Hepatocyte (in vitro differentiated cells): ENCODE measurements around the gene SPDYE16. TPM values are rescaled to one million over a fixed set of nuclear protein-coding genes. Genes with fewer than 3 reads are reported as not detected.
"Not testable (repeated sequence)": the region's sequence is repeated elsewhere in the genome, so short reads cannot be mapped to it uniquely, and the experiment has no call there.

Experiments used
- DNase-seq: peaks from one replicate; pipeline ENCODE4 v3.0.0-alpha.2; 2016; ENCODE audit warnings: low spot score
- H2AFZ ChIP-seq: fragments of 200-600 bp; sonication (generic); 2 replicates; pipeline ENCODE4 v1.6.0; 2016; ENCODE audit warnings: antibody characterized with exemption, mild to moderate bottlenecking
- H3K27ac ChIP-seq: fragments of 200-600 bp; sonication (generic); 2 replicates; pipeline ENCODE4 v1.5.1; 2016; ENCODE audit warnings: mild to moderate bottlenecking
- H3K27me3 ChIP-seq: fragments of 200-600 bp; sonication (generic); 2 replicates; pipeline ENCODE4 v1.6.1; 2016
- H3K36me3 ChIP-seq: fragments of 200-600 bp; sonication (generic); replicated peaks from 2 replicates; pipeline ENCODE4 v1.5.1; 2016; ENCODE audit warnings: low read depth; ENCODE audit not compliant: insufficient read depth
- H3K4me1 ChIP-seq: fragments of 200-600 bp; sonication (generic); 2 replicates; pipeline ENCODE4 v1.5.1; 2016; ENCODE audit warnings: mild to moderate bottlenecking, moderate library complexity; ENCODE audit not compliant: insufficient read depth
- H3K4me2 ChIP-seq: fragments of 200-600 bp; sonication (generic); 2 replicates; pipeline ENCODE4 v1.6.0; 2016
- H3K4me3 ChIP-seq: fragments of 200-600 bp; sonication (generic); 2 replicates; pipeline ENCODE4 v1.5.1; 2016; ENCODE audit warnings: mild to moderate bottlenecking
- H3K79me2 ChIP-seq: fragments of 200-600 bp; sonication (generic); 2 replicates; pipeline ENCODE4 v1.6.0; 2017; ENCODE audit warnings: mild to moderate bottlenecking
- H3K9me2 ChIP-seq: fragments of 200-600 bp; sonication (generic); replicated peaks from 2 replicates; pipeline ENCODE4 v1.6.0; 2017; ENCODE audit warnings: mild to moderate bottlenecking; ENCODE audit not compliant: insufficient read depth
- H3K9me3 ChIP-seq: fragments of 200-600 bp; sonication (generic); 2 replicates; pipeline ENCODE4 v1.5.1; 2016; ENCODE audit warnings: low read depth, mild to moderate bottlenecking
- H4K20me1 ChIP-seq: fragments of 200-600 bp; sonication (generic); 2 replicates; pipeline ENCODE4 v1.6.0; 2016; ENCODE audit warnings: mild to moderate bottlenecking; ENCODE audit not compliant: insufficient read depth, poor library complexity, severe bottlenecking
- EZH2 ChIP-seq: fragments of 200-600 bp; sonication (generic); IDR thresholded peaks from 2 replicates; pipeline ENCODE4 v1.6.1; 2016; ENCODE audit warnings: antibody characterized with exemption, mild to moderate bottlenecking, borderline replicate concordance
- EZH2phosphoT487 ChIP-seq: fragments of 200-600 bp; sonication (generic); IDR thresholded peaks from one replicate; pipeline ENCODE4 v1.6.1; 2018; ENCODE audit warnings: antibody characterized with exemption, mild to moderate bottlenecking, low read depth, moderate library complexity; ENCODE audit not compliant: unreplicated experiment, severe bottlenecking
- WGBS: methylation state at CpG from one replicate; pipeline ENCODE4 v1.1.6; 2016; ENCODE audit warnings: low lambda C conversion rate; ENCODE audit errors: missing lambda C conversion rate; 5-methylcytosine and 5-hydroxymethylcytosine counted together
- polyA plus RNA-seq: library from polyadenylated mRNA; unstranded; fragments of >200 nt; fragmentation: Nextera tagmentation; extraction: Ambion mirVana; gene quantifications from 2 replicates; pipeline ENCODE4 v1.2.1, GENCODE V29; 2016
- total RNA-seq: library from RNA; depleted of rRNA; stranded (reverse); fragments of >200 nt; gene quantifications from 2 replicates; pipeline ENCODE4 v1.2.3, GENCODE V29; 2014
- TF ChIP-seq, protein P1 (sequence below): fragments of 200-600 bp; sonication (generic); IDR thresholded peaks from 2 replicates; pipeline ENCODE4 v1.5.1; 2016; ENCODE audit warnings: antibody characterized with exemption, mild to moderate bottlenecking; ENCODE audit not compliant: poor library complexity

SPDYE16 gene
- total and polyA plus RNA-seq, 2 experiments from 2014 or later = 0.03 to 1.1 TPM

DNA sequence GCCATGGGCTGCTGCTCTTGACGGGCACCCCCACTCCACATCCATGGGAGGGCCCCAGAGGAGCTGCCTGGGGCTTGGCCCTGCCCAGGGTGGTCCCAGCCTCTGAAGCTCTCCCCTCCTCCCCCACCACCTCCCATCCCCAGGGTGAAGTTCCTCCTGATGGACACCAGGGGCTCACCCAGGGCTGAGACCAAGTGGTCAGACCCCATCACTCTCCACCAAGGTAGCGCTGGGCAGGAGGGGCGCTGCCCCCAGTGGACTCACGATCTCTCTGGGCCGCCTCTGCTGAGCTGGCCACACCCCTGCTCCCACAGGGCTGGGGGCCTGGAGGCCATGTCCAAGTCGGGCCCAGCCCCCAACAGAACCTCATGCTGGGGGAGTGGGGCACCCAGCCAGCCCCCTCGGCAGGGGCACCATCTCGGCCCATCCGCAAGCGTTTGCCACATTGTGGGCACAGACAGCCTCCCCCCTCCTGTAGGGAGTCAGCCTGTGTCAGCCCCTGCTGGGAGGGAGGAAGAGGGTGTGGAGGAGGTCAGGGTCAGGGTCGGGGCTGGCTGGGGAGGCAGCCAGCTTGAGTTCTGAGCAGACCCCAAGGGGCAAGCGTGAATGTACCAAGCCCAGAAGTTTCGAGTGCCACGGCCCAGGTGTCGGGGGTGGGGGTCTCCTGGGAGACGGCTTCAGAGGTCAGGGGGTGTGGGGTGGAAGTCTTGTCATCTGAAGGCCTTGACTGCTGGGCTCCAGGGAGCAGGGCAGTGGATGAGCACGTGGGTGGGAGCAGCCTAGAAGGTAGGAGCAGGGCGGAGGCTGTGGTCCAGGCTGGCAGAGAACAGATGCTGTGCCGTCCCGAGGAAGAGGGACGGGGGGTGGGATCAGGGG is 29.9 kb downstream of the SPDYE16 start:
- H3K4me3 ChIP-seq = no peak overlapping the region
- WGBS = 77% methylated on average over 17 of the region's 21 CpGs
- TF ChIP-seq EZH2 (no peak), EZH2phosphoT487 (no peak)
- TF ChIP-seq, protein P1, sequence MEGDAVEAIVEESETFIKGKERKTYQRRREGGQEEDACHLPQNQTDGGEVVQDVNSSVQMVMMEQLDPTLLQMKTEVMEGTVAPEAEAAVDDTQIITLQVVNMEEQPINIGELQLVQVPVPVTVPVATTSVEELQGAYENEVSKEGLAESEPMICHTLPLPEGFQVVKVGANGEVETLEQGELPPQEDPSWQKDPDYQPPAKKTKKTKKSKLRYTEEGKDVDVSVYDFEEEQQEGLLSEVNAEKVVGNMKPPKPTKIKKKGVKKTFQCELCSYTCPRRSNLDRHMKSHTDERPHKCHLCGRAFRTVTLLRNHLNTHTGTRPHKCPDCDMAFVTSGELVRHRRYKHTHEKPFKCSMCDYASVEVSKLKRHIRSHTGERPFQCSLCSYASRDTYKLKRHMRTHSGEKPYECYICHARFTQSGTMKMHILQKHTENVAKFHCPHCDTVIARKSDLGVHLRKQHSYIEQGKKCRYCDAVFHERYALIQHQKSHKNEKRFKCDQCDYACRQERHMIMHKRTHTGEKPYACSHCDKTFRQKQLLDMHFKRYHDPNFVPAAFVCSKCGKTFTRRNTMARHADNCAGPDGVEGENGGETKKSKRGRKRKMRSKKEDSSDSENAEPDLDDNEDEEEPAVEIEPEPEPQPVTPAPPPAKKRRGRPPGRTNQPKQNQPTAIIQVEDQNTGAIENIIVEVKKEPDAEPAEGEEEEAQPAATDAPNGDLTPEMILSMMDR = peak; percentile 4
- peaks cover 7% of the 10 kb centered on the region for H3K4me1 ChIP-seq
- H3K36me3 ChIP-seq = no peaks in the 10 kb centered on the region
- DNase-seq = peak; percentile 13
- H3K4me2 ChIP-seq = no peak overlapping the region
- no peaks in the 10 kb centered on the region for H3K9me3 ChIP-seq
- H3K27ac ChIP-seq = no peak overlapping the region
- no peak overlapping the region for H2AFZ ChIP-seq
- no peaks in the 10 kb centered on the region for H4K20me1 ChIP-seq
- H3K27me3 ChIP-seq = no peaks in the 10 kb centered on the region
- H3K9me2 ChIP-seq = no peaks in the 10 kb centered on the region
- no peaks in the 10 kb centered on the region for H3K79me2 ChIP-seq

DNA sequence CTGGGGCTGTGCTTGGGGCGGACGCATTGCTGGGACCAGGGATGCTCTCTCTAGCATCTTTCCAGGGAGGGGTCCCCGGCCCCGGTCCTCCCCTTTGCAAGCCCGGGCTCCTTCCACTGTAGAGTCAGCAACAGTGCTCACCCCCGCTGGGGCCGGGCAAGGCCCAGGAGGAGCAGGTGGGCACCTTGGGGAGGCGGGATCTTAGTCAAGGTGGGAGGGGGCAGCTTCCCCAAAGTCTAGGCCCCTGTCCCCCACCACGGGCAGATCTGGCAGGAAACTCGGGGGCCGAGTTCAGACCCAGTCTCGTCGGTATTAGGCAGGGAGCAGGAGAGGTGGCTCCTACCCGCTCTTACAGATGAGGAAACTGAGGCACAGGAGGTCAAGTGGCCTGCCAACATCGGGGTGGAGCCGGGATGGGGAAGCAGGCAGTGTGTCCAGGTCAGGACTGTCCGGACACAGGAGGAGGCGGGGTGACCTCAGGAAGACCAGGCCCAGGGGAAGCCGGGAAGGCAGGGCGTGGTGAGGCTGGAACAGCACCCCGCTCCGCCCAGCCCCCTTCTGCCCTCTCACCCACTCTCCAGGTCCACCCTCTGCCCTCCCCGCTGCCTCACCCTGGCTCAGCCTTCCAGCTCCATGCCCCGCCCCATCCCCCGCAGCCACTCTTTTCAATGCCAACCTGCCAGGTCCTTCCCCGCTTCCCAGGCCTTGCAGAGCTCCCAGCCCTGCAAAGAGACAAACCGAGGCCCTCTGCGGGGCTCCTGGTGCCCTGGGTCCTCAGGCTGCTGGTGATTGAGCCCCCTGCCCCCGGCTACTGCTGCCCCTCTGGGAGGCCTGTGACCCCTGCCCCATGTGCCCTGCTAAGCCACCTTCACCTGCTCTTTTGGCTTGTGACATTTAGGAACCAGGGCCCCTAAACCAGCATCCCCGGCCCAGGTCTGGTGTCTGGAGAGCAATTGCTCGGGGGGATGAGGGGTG is 30.9 kb downstream of the SPDYE16 start:
- H2AFZ ChIP-seq, H3K27ac ChIP-seq, H3K4me1 ChIP-seq, H3K9me2 ChIP-seq, H3K79me2 ChIP-seq, H3K9me3 ChIP-seq, H3K4me3 ChIP-seq, H3K36me3 ChIP-seq, H3K27me3 ChIP-seq, H4K20me1 ChIP-seq, H3K4me2 ChIP-seq, DNase-seq: not testable (repeated sequence)
- 97% methylated on average over 7 of the region's 31 CpGs for WGBS

DNA sequence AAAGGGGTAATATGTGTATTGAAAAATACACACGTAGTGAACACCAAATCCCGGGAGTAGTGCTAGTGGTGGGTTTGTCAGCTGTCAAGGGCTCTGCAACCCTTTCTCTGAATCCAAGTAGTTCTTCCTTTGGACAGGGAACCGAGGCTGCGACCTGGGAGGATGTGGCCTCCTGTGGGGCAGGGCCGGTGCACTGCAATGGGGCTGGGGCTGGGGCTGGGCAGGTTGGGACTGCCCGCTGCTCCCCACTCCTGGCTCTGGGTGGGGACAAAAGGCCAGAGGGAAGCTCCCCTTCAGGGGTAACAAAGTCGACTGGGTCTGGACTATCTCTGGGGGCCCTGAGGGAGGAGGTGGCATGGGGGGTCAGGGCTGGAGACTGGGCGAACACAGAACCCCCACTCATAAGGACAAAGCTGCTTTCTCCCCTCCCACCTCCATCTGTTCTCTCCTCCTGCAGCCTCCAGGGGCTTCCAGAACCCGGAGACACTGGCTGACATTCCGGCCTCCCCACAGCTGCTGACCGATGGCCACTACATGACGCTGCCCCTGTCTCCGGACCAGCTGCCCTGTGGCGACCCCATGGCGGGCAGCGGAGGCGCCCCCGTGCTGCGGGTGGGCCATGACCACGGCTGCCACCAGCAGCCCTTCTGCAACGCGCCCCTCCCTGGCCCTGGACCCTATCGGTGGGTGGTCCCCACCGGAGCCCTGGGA is 31.7 kb downstream of the SPDYE16 start:
- not testable (repeated sequence) for DNase-seq, H4K20me1 ChIP-seq, H3K4me2 ChIP-seq, H3K27ac ChIP-seq, H3K4me1 ChIP-seq, H3K9me3 ChIP-seq, H3K4me3 ChIP-seq, H3K36me3 ChIP-seq, H3K79me2 ChIP-seq, H3K27me3 ChIP-seq, H3K9me2 ChIP-seq, H2AFZ ChIP-seq
- WGBS = 91% methylated on average over 14 of the region's 24 CpGs

DNA sequence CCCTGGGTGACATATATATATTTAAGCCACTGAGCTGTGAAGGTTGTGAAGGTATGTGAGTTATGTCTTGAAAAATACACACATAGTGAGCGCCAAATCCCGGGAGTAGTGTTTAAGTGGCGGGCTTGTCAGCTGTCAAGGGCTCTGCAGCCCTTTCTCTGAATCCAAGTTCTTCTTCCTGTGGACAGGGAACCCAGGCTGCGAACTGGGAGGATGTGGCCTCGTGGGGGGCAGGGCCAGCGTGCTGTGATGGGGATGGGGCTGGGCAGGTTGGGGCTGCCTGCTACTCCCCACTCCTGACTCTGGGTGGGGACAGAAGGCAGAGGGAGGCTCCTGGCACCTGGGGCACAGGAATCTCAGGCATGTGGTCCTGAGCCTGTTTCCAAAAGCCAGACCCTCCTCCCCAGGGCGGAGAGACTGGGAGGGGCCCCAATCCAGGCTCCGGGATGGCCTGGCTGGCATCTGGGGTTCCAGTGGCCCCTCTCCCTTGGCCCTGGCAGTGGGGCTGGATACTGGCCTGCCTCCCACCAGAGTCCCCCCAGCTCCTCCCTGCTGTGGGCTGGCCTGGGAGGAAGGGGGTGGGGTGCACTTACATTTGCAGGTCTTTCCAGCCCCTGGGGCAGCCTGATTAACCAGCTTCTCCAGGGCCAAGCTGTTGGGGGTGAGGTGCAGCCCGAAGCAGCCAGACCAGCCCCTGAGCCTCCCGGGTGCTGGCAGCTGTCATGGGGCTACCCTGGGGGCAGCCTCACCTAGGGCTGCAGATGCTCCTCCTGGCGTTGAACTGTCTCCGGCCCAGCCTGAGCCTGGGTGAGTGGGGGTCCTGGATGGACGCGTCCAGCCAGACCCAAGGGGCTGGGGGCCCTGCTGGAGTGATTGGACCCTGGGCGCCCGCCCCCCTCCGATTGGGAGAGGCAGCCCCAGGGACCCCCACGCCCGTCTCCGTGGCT is 32.9 kb downstream of the SPDYE16 start, which contains the start of gene UPK3B:
Gene UPK3B, plus strand, starts transcription at position 622 of the 947 bp plus-strand sequence. Its CDS starts 101 bp downstream, at position 723.
- Histone ChIP-seq H3K27me3 (no peaks in the 10 kb centered on the region), H3K36me3 (no peaks in the 10 kb centered on the region), H3K9me2 (no peaks in the 10 kb centered on the region), H3K9me3 (no peaks in the 10 kb centered on the region), H3K4me2 (peak within 1 kb of the TSS; percentile 2), H4K20me1 (no peaks in the 10 kb centered on the region), H3K27ac (no peak within 1 kb of the TSS), H3K4me1 (peaks cover 7% of the 10 kb centered on the region), H3K79me2 (no peaks in the 10 kb centered on the region), H3K4me3 (no peak within 1 kb of the TSS), H2AFZ (no peak within 1 kb of the TSS)
- peak; percentile 26 for DNase-seq
- TF ChIP-seq EZH2phosphoT487 (no peak), EZH2 (no peak)
- TF ChIP-seq, protein P1 = no peak
- WGBS = 61% methylated on average over 20 of the region's 20 CpGs
